IMR-90 (cell line): ENCODE results near the gene OVCH1. TPM values are rescaled to one million over a fixed set of nuclear protein-coding genes. Genes with fewer than 3 reads are reported as not detected.
A peak's percentile ranks its signal among the peaks of the same experiment; 100 is the strongest.

Experiments
- ATAC-seq: fragments of 200-7000 bp; cut with Tn5 transposase; 2 replicates; pipeline ENCODE4 v1.9.1; 2020; ENCODE audit warnings: low read depth, mild to moderate bottlenecking, moderate library complexity
- BruUV-seq: library from RNA; stranded (reverse); fragments of 400-500 nt; replicated peaks from 2 replicates; lab custom pipeline; 2021; lab: Mats Ljungman, UMichigan
- CTCF ChIA-PET: fragments of 300-600 bp; formaldehyde crosslinking; extraction: SDS; loops from one replicate; lab custom pipeline; 2021; ENCODE audit warnings: antibody characterized with exemption; lab: Yijun Ruan, JAX
- POLR2A ChIA-PET: fragments of 300-600 bp; sonication (Branson Sonifier 250); formaldehyde crosslinking; loops from one replicate; lab custom pipeline; 2022; ENCODE audit warnings: antibody characterized with exemption; ENCODE audit not compliant: unreplicated experiment; lab: Charles Lee
- DNase-seq: peaks from one replicate; pipeline ENCODE4 v3.0.0; 2013
- H2AFZ ChIP-seq: replicated peaks from 2 replicates; pipeline ENCODE3; 2013; ENCODE audit warnings: low read length, mild to moderate bottlenecking; ENCODE audit not compliant: poor library complexity
- H2AK5ac ChIP-seq: 2 replicates; pipeline ENCODE4 v1.6.1; 2013; ENCODE audit warnings: low read depth, low read length, inconsistent platforms
- H2AK9ac ChIP-seq: replicated peaks from 2 replicates; pipeline ENCODE3; 2013; ENCODE audit warnings: mild to moderate bottlenecking, low read depth, low read length, moderate library complexity; ENCODE audit not compliant: poor library complexity
- H2BK120ac ChIP-seq: 2 replicates; pipeline ENCODE4 v1.6.1; 2013; ENCODE audit warnings: low read depth, low read length, inconsistent platforms
- H2BK15ac ChIP-seq: 3 replicates; pipeline ENCODE4 v1.6.1; 2013; ENCODE audit warnings: low read depth, low read length, inconsistent platforms
- H2BK20ac ChIP-seq: 2 replicates; pipeline ENCODE4 v1.6.1; 2013; ENCODE audit warnings: low read depth, mild to moderate bottlenecking, inconsistent platforms, low read length, moderate library complexity
- H2BK5ac ChIP-seq: 2 replicates; pipeline ENCODE4 v1.6.1; 2013; ENCODE audit warnings: mild to moderate bottlenecking, low read depth, low read length, inconsistent platforms; ENCODE audit not compliant: poor library complexity, severe bottlenecking
- H3K14ac ChIP-seq: replicated peaks from 2 replicates; pipeline ENCODE4 v1.6.1; 2013; ENCODE audit warnings: low read depth, low read length, inconsistent platforms
- H3K18ac ChIP-seq: 2 replicates; pipeline ENCODE4 v1.6.1; 2013; ENCODE audit warnings: low read depth, low read length, control low read depth
- H3K23ac ChIP-seq: 2 replicates; pipeline ENCODE4 v1.6.1; 2013; ENCODE audit warnings: low read depth, low read length, inconsistent platforms
- H3K27ac ChIP-seq: 2 replicates; pipeline ENCODE4 v1.5.1; 2013; ENCODE audit warnings: mild to moderate bottlenecking, control low read depth, low read length; ENCODE audit not compliant: insufficient read depth
- H3K27me3 ChIP-seq: 2 replicates; pipeline ENCODE4 v1.6.1; 2013; ENCODE audit warnings: low read length; ENCODE audit not compliant: control insufficient read depth, insufficient read depth
- H3K36me3 ChIP-seq: 2 replicates; pipeline ENCODE4 v1.6.1; 2013; ENCODE audit warnings: low read length, mixed read lengths; ENCODE audit not compliant: control insufficient read depth, insufficient read depth
- H3K4ac ChIP-seq: 2 replicates; pipeline ENCODE4 v1.6.1; 2013; ENCODE audit warnings: low read depth, low read length, inconsistent platforms
- H3K4me1 ChIP-seq: 2 replicates; pipeline ENCODE4 v1.6.1; 2013; ENCODE audit warnings: low read length, mixed read lengths; ENCODE audit not compliant: control insufficient read depth, insufficient read depth
- H3K4me2 ChIP-seq: 2 replicates; pipeline ENCODE4 v1.6.1; 2013; ENCODE audit warnings: low read depth, mild to moderate bottlenecking, control low read depth, low read length, moderate library complexity
- H3K4me3 ChIP-seq: 2 replicates; pipeline ENCODE4 v1.5.1; 2013; ENCODE audit warnings: low read depth, mild to moderate bottlenecking, control low read depth, low read length, moderate library complexity; ENCODE audit not compliant: insufficient read depth
- H3K56ac ChIP-seq: 2 replicates; pipeline ENCODE4 v1.6.1; 2013; ENCODE audit warnings: low read length, inconsistent platforms; ENCODE audit not compliant: insufficient read depth; ENCODE audit errors: extremely low read depth
- H3K79me1 ChIP-seq, 2 experiments: 2 replicates each; pipeline ENCODE4 v1.6.1; 2013; ENCODE audit warnings: low read length in 2 of 2, inconsistent platforms in 1 of 2, low read depth in 1 of 2
- H3K9ac ChIP-seq: 2 replicates; pipeline ENCODE4 v1.6.1; 2013; ENCODE audit warnings: low read depth, low read length, control low read depth
- H3K9me1 ChIP-seq: 2 replicates; pipeline ENCODE4 v1.6.1; 2013; ENCODE audit warnings: low read length, inconsistent platforms; ENCODE audit not compliant: insufficient read depth
- H3K9me3 ChIP-seq: 2 replicates; pipeline ENCODE4 v1.6.1; 2013; ENCODE audit warnings: low read length; ENCODE audit not compliant: control insufficient read depth, insufficient read depth
- H4K20me1 ChIP-seq: 2 replicates; pipeline ENCODE4 v1.6.1; 2013; ENCODE audit warnings: low read length, inconsistent platforms; ENCODE audit not compliant: insufficient read depth
- H4K5ac ChIP-seq: 2 replicates; pipeline ENCODE4 v1.6.1; 2013; ENCODE audit warnings: mild to moderate bottlenecking, low read depth, low read length, control low read depth
- H4K8ac ChIP-seq, 2 experiments: 2 replicates each; pipeline ENCODE4 v1.6.1; 2013; ENCODE audit warnings: low read depth in 2 of 2, low read length in 2 of 2, control low read depth in 1 of 2, inconsistent platforms in 1 of 2
- H4K91ac ChIP-seq: 2 replicates; pipeline ENCODE4 v1.6.1; 2013; ENCODE audit warnings: low read depth, low read length, inconsistent platforms; ENCODE audit not compliant: insufficient read depth
- BHLHE40 ChIP-seq: fragments of 150-350 bp; IDR thresholded peaks from 2 replicates; pipeline ENCODE4 v1.6.1; 2016; ENCODE audit warnings: mild to moderate bottlenecking, low read depth, low read length
- CEBPB ChIP-seq: IDR thresholded peaks from 2 replicates; pipeline ENCODE4 v1.6.1; 2012; ENCODE audit warnings: low read depth, low read length, improper control_type of control experiment
- CHD1 ChIP-seq: IDR thresholded peaks from 2 replicates; pipeline ENCODE4 v1.6.1; 2012; ENCODE audit warnings: low read depth, low read length, improper control_type of control experiment
- CTCF ChIP-seq: conservative IDR thresholded peaks from 2 replicates; pipeline ENCODE4 v1.5.1; 2012; ENCODE audit warnings: mild to moderate bottlenecking, low read depth, low read length, improper control_type of control experiment
- FOS ChIP-seq: fragments of 150-350 bp; IDR thresholded peaks from 2 replicates; pipeline ENCODE4 v1.6.1; 2016; ENCODE audit warnings: low read depth, low read length
- MAFK ChIP-seq: IDR thresholded peaks from 2 replicates; pipeline ENCODE4 v1.6.1; 2012; ENCODE audit warnings: low read depth, low read length, improper control_type of control experiment
- MAZ ChIP-seq: IDR thresholded peaks from 2 replicates; pipeline ENCODE4 v1.6.1; 2012; ENCODE audit warnings: low read depth, mild to moderate bottlenecking, low read length, improper control_type of control experiment, moderate library complexity, borderline replicate concordance
- MXI1 ChIP-seq: IDR thresholded peaks from 2 replicates; pipeline ENCODE4 v1.6.1; 2012; ENCODE audit warnings: low read depth, mild to moderate bottlenecking, low read length, moderate library complexity, borderline replicate concordance
- NFE2L2 ChIP-seq: fragments of 150-350 bp; IDR thresholded peaks from 2 replicates; pipeline ENCODE4 v1.6.1; 2016; ENCODE audit warnings: low read depth, mild to moderate bottlenecking, low read length
- POLR2A ChIP-seq: IDR thresholded peaks from 2 replicates; pipeline ENCODE4 v1.6.1; 2012; ENCODE audit warnings: mild to moderate bottlenecking, low read depth, low read length
- RAD21 ChIP-seq: IDR thresholded peaks from 2 replicates; pipeline ENCODE4 v1.6.1; 2012; ENCODE audit warnings: low read length, improper control_type of control experiment
- RCOR1 ChIP-seq: IDR thresholded peaks from 2 replicates; pipeline ENCODE4 v1.6.1; 2012; ENCODE audit warnings: mild to moderate bottlenecking, low read length, improper control_type of control experiment; ENCODE audit not compliant: insufficient replicate concordance
- RFX5 ChIP-seq: IDR thresholded peaks from 2 replicates; pipeline ENCODE4 v1.8.0; 2012; ENCODE audit warnings: low read depth, mild to moderate bottlenecking, low read length, moderate library complexity
- SMC3 ChIP-seq: fragments of 150-350 bp; IDR thresholded peaks from 2 replicates; pipeline ENCODE4 v1.6.1; 2016; ENCODE audit warnings: low read depth, mild to moderate bottlenecking, antibody characterized with exemption, low read length, moderate library complexity
- USF2 ChIP-seq: fragments of 150-350 bp; IDR thresholded peaks from 2 replicates; pipeline ENCODE4 v1.6.1; 2017; ENCODE audit warnings: mild to moderate bottlenecking, antibody characterized with exemption, low read length, low read depth
- WGBS, 2 experiments: methylation state at CpG; one replicate each; pipeline versions ENCODE4 v1.1.5 to v1.1.7; 2013; ENCODE audit warnings: missing lambda C conversion rate in 2 of 2; ENCODE audit not compliant: insufficient read length in 1 of 2; ENCODE audit errors: extremely low coverage in 2 of 2; 5-methylcytosine and 5-hydroxymethylcytosine counted together
- dilution Hi-C: fragments of 300-500 bp; cut with HindIII; formaldehyde crosslinking; loops from one replicate; pipeline ENCODE4 v1.14.3; 2018; ENCODE audit warnings: low sequenced_read_pairs; ENCODE audit not compliant: unreplicated experiment
- in situ Hi-C: fragments of 300-500 bp; cut with MboI; formaldehyde crosslinking; loops from 3 replicates; pipeline ENCODE4 v1.14.3; 2019; ENCODE audit warnings: low sequenced_read_pairs, inconsistent platforms, mixed read lengths
- intact Hi-C: fragments of 100-400 bp; cut with micrococcal nuclease; formaldehyde crosslinking; loops from 2 replicates; pipeline ENCODE4 v1.10.0; 2022
- polyA plus RNA-seq, 3 experiments: library from polyadenylated mRNA; depleted of rRNA; stranded (reverse); fragments of >200 nt; gene quantifications; 2 replicates each; pipeline ENCODE4 v1.2.3, GENCODE V29; 2012; ENCODE audit warnings: low replicate concordance in 1 of 3
- total RNA-seq: library from RNA; depleted of rRNA; stranded (reverse); fragments of >200 nt; gene quantifications from 2 replicates; pipeline ENCODE4 v1.2.3, GENCODE V29; 2012
- TF ChIP-seq, protein P1 (sequence below): fragments of 150-350 bp; IDR thresholded peaks from 2 replicates; pipeline ENCODE4 v1.6.1; 2016; ENCODE audit warnings: low read depth, mild to moderate bottlenecking, low read length, moderate library complexity, borderline replicate concordance

OVCH1 gene
- total and polyA plus RNA-seq, 2 of the 4 experiments (the other 2 are of a cell fraction) = 0.05 to 0.18 TPM

GRCh38 chr12:29403991-29404390 is 93.5 kb downstream of the OVCH1 start:
- Histone ChIP-seq H2BK15ac (no peak overlapping the region), H2AK9ac (no peak overlapping the region), H3K4me3 (no peak overlapping the region), H4K20me1 (no peaks in the 10 kb centered on the region), H3K9me3 (no peaks in the 10 kb centered on the region), H2BK20ac (no peak overlapping the region), H2AK5ac (no peak overlapping the region), H3K27me3 (no peaks in the 10 kb centered on the region), H2BK5ac (no peak overlapping the region), H4K5ac (no peak overlapping the region), H2AFZ (no peak overlapping the region), H4K8ac (no peak overlapping the region), H3K36me3 (no peaks in the 10 kb centered on the region), H2BK120ac (no peak overlapping the region), H4K91ac (no peak overlapping the region), H3K4me1 (no peaks in the 10 kb centered on the region), H3K79me1 (no peaks in the 10 kb centered on the region), H3K27ac (no peak overlapping the region), H3K4me2 (no peak overlapping the region), H3K23ac (no peak overlapping the region), H3K9me1 (no peaks in the 10 kb centered on the region), H3K14ac (no peak overlapping the region), H3K9ac (no peak overlapping the region), H3K4ac (no peak overlapping the region), H3K56ac (no peak overlapping the region), H3K18ac (no peak overlapping the region)
- dilution Hi-C loops (no loop called here), in situ Hi-C loops (no loop called here), intact Hi-C loops (no loop called here)
- CTCF ChIA-PET = no interaction called here
- BruUV-seq = no TSS peak
- DNase-seq (no peak), ATAC-seq (peak; percentile 62)
- 80% methylated on average over 1 of the region's 4 CpGs; no CpG with 5 or more reads in 1 of the 2 experiments for WGBS, 2 experiments
- POLR2A ChIA-PET = no interaction called here
- TF ChIP-seq RFX5 = no peak
- TF ChIP-seq CEBPB = no peak
- TF ChIP-seq NFE2L2 = no peak
- no peak for TF ChIP-seq MAFK
- TF ChIP-seq RCOR1 = no peak
- TF ChIP-seq USF2 = no peak
- TF ChIP-seq RAD21 = no peak
- TF ChIP-seq POLR2A = no peak
- no peak for TF ChIP-seq CHD1
- TF ChIP-seq CTCF = no peak
- no peak for TF ChIP-seq SMC3
- TF ChIP-seq, protein P1, sequence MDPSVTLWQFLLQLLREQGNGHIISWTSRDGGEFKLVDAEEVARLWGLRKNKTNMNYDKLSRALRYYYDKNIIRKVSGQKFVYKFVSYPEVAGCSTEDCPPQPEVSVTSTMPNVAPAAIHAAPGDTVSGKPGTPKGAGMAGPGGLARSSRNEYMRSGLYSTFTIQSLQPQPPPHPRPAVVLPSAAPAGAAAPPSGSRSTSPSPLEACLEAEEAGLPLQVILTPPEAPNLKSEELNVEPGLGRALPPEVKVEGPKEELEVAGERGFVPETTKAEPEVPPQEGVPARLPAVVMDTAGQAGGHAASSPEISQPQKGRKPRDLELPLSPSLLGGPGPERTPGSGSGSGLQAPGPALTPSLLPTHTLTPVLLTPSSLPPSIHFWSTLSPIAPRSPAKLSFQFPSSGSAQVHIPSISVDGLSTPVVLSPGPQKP = no peak
- TF ChIP-seq BHLHE40 = no peak
- TF ChIP-seq FOS = no peak
- no peak for TF ChIP-seq MXI1
- no peak for TF ChIP-seq MAZ
